Measurements from ENCODE around the gene CELF4.

The CELF4 gene

DNA sequence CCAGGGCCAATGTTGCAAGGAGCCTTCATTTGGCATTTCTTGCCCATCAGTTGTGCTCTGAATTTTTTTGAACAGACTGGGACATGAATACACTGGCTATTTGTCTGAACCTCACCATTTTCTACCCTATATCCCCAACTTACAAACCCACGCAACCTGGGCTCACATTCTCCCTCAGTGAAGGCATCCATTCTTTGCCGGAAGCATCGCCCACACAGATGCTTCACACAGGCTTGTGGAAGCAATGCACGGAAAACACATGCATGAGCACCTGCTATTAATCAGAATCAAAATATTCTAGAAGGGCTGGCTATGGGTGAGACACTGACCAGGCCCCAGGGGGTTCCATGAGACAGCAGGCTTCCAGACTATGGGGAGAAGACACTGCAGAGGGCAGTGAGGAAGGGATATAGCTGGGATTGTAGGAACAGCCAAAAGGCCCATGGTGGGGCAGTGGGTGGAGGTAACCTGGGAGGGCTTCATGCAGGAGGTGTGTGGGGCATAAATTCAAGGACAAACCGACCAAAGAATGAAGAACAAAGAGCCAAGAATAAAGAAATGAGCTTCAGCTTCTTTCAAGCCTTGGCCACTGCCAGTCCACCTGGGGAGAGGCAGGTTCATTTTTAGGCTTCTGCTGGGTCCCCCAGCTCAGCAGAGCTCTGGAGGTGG is 261.5 kb downstream of the CELF4 start:
- DNase-seq: no peak

DNA sequence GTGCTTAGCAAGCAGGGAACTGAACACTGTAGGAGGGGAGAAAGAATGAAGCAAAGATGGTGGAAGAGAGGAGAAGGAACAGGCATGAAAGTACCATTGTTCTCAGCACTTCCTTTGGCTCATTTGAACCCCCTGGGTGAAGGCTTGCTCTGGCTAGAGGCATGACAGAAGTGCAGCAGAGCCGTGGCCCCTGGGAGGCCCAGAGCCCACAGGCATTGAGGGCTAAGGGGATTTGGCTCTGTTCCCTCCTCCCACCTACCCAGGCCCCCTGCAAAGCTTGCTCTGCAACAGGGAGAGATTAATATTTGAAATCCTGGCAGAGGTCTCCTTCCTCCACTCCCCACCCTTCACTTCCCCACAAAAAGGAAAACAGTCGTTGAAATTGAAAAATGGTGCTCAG is 262.6 kb downstream of the CELF4 start:
- DNase-seq: no peak

DNA sequence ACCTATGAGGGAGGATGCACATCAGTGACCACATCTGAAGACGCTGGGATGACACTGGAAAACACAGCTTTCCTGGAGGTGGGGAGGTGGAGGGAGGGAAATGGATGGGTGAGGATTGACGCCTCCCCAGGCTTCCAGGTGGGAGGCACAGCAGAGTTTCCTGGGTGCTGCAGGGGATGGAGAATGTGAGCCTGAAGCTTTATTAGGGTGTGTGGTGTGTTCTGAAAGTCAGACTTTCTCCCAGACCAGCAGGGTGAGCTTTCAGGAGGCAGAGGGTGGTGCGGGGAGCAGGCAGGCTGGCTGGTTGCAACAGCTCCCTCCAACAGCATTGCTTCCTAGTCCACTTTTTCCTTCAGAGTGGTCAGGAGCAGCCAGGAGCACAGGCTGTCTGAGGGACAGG is 263.1 kb downstream of the CELF4 start:
- DNase-seq: no peak

DNA sequence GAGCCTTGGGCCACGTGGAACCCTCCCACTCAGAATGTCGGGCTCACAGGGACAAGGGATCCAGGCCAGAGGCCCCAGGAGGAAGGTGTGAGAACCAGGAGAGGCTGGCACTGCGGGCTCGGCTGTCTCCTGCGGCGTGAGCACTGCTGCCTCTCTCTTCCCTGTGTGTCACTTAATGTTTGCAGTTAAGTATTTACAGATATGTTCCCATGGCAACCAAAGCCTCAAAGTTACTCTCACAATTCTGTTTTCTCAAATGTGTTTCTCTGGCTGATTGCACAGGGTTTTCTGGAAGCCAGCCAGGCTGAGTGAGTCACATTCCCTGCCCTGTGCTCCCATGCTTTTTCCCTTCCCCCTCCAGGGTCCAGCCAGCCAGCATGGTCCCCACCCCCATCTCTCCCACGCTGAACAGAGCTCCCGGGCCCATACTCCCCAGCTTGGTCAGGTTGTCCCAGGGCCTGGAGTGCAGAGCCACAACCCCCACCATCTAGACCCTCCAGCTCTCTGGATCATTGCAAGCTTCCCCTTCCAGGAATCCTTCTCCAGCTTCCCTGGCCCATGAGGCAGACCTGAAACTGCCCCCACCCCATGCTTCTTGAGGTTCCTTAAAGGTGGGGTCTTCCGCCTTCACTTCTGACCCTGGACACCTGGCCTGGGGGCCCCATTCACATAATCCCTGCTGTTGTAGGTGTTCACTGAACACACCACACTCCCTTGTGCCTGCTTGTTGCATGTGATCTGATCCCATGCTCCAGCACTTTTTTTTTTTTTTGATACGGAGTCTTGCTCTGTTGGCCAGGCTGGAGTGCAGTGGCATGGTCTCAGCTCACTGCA is 265.9 kb downstream of the CELF4 start:
- DNase-seq: no peak

DNA sequence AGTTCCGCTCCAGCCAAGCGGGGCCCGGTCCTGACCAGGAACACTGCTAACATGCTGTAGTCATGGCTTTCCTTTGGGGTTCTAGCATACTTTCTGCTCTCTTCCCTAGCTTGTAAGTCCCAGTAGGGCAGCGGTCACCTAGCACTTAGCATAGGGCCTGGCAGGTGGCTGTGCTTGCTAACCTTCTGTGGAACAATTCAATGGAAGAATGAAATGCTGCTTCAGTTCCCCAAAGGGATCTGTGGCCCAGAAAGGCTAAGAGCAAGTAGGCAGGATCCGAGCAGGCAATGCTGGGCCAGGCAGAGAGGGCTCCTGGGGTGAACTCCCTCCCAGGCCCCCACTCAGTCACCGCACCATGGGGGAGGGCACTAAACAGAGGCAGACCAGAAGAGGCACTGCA is 266.8 kb downstream of the CELF4 start:
- no peak for DNase-seq

DNA sequence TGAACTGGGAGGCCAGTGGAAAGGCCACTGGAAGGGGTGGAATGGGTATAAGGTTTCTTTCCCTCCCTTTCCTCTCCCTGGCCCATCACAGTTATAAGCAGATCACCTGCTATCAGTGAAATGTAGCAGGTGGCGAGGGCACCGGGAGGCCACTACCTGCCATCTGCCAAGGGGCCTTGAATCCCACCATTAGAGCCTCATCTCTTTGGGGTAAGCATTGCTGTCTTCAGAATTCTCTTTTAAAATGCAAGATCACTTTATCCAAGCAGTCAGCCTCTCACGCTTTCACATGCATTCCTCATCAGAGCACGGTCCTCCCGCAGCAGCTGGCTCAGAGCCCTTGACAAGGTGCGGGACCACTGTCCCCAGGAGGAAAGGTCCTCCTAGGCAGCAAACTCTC is 268.5 kb downstream of the CELF4 start:
- DNase-seq: no peak

DNA sequence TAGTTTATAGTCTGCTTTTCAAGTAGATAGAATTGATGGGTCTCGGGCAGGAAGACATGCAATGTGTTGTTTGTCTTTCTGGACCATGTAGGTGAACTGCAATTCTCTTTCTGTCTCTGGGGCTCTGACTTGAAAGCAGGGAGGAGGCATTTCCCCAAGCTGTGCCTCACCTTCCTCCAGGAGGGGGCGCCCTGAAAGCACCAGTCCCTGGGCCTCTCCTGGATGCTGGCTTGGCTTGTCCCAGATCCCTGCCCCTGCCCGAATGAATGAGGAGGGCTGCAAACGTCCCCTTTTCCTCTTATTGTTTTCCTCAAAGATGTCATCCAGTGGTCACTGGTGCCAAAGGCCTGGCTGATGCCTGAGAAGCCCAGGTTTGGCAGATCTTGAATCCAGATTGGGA is 270.6 kb downstream of the CELF4 start:
- DNase-seq: no peak

DNA sequence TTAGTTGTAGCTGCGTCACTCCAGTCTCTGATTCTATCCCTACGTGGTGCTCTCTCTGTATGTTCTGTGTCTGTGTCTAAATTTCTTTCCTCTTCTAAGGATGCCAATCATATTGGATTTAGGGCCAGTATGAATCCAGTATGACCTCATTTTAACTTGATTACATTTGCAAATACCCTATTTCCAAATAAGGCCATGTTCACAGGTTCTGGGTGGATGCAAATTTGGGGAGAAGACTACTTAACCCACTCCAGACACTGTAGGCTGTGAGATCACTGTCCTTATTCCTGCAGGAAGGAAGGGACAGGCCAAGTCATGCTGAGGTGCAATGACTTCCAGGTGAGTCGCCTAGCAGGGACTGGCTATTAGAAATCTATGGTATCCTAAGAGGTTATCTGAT is 272.2 kb downstream of the CELF4 start:
- no peak for DNase-seq

DNA sequence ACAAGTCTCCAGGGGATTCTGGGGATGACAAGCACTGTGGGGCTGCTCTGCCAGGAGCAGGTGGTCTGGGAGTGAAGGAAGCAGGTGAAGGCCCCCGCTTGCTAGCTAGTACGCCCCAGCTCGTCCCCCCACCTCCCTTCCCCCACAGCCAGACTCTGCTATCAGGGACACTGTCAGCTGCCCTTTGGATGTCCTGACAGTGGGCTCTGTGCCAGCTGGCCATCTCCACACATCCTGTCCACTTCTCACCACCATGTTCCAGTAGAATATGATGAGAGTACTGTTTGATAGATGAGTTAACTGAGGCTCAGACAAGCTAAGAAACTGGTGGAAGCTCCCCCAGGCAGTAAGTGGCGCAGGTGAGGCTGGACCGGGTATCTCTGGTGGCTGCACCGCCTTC is 276.2 kb downstream of the CELF4 start:
- no peak for DNase-seq

DNA sequence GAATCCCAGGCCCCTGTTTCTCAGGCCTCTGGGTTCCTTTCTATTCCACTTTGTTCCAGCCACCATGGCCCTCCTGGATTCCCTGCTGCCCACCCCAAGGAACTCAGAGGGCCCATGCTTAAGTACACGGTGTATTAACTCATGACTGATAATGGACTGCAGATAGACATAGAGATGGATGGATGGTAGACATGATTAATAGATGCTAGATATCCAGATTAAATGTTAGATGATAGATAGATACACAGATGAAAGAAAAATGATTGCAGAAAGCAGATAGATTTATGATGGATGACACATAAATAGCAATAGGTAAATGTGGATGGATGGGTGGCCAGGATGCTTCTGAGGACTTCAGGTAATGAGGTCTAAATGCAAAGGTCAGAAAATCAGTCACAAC is 278.0 kb downstream of the CELF4 start:
- no peak for DNase-seq

DNA sequence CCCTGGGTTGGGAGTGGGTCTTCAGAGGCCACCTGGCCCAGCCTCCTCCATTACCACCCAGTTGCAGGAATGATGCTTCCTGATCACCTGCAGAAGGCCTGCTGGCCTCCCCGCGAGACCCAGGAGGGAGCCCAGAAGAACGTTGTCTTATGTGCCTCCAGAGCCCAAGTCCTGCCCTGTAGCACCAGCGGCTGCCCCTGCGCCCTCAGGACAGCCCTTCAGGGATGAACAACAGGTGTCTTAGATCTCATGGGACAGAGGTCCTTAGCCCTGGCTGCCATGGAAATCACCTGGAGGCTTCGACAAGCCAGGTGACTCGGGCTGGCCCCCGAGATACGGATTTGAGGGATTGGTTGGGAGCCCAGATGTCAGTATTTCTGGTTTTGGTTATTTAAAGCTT is 278.8 kb downstream of the CELF4 start:
- no peak for DNase-seq

DNA sequence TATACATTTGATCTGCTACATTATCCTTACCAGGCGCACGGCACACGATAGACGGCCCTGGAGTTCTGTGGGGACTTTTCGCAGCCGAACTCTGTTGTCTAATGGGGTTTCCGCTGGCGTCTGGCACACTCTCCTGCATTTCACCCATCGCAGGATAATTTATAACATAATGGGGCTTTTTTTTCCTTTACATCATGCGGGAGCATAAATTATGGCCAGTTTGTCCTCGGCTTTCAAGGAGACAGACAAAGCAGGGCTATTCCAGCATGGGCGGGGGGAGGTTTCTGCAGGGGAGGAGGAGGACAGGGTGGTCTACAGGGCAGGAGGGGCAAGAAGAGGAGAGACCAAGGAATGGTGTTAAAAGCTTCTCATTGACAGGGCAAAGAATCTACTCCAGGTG is 279.8 kb downstream of the CELF4 start:
- no peak for DNase-seq

DNA sequence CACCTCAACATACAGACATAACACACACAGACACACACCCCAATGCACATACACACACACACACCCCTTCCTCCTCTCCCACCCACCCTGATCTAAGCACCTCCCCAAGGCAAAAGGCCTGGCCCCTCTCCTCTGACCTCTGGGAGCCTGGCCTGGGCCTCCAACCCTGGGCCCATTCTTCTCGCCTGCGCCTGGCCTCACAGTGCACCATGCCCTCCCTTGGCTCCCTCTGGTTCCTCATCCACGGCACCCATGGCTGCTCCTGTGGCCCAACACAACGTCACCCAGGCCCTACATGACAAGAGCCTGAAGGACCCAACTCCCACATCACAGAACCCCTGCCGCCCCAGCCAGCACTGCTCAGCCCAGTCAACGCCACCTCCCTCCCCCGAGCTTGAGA is 281.3 kb downstream of the CELF4 start:
- DNase-seq: no peak

DNA sequence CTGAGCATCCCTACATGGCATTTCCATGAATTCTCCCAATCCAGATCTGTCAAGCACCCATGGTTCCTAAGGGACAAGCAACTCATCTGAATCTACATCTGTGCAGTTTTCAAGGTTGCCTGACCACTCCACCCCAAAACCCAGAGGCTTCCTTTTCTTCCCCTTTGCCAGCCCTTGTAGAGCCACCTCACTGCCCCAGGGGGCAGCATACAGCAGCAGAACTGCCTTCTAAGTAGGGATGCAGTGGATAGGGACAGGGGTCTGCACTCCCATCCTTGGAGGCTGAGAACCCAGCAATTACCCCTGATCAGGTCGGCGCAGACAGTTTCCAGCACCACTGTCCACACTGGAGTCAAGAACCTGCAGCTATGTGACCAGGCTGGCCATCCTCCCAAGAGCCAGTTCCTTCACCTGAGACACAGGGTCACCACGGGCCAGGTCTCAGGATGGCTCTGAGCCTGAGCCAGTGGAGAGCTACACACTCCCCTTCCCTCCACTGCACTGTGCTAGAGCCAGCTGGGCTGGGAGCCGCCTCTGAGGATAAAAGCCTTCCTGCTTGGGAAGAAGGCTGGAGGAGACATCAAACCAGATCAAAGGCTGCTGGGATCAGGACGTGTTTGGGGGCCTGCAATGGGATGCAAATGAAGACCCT is 283.1 kb downstream of the CELF4 start:
- no peak for DNase-seq

DNA sequence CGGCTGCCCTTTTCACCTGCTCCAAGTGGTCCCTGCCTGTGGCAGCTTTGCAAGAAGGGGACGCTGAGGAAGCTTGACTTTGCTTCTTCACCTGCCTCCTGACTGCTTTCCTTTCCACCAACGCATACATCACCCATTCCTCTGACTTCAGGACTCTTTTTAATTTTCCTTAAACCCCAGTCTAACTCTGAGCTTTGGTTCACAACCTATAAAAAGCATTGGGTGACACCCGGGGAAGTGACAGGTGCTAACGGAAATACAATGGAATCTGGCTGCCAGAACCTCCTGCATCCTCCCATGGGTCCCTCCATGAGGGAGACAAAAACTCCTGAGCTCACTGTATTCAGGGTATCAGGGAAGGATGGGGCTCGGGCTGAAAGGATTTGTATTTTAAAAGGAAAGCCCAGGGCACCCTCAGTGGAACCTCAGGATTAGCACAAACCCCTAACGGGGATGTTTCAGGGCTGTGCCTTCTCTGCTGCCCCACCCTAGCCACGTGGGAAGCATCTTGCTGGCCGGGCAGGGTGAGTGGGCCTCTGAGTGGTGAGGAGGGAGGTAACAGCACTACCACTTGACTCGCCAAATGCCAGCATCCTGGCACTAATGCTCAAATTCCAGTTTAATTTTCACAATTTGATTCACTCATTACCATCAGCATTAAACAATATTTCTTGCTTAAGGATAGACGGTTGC is 284.8 kb downstream of the CELF4 start:
- no peak for DNase-seq

DNA sequence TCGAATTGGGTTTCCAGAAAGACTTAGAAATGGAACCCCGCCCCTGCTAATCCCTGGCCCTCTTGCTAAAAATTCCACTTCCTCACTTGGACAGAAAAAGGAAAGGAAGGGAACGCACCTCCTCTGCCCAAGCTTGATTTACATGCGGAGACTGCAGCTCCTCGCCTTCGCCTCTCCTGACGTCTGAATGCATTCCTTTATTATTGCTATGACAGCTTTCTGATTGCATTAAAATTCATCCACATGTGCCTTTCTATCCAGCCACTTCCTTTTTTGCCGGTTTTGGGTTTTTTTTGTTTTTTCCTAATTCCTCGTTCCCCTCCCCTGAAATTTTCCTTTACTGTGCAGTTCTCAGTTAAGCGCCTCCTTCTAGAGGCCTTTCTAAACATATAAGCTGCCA is 287.8 kb downstream of the CELF4 start:
- DNase-seq: no peak

DNA sequence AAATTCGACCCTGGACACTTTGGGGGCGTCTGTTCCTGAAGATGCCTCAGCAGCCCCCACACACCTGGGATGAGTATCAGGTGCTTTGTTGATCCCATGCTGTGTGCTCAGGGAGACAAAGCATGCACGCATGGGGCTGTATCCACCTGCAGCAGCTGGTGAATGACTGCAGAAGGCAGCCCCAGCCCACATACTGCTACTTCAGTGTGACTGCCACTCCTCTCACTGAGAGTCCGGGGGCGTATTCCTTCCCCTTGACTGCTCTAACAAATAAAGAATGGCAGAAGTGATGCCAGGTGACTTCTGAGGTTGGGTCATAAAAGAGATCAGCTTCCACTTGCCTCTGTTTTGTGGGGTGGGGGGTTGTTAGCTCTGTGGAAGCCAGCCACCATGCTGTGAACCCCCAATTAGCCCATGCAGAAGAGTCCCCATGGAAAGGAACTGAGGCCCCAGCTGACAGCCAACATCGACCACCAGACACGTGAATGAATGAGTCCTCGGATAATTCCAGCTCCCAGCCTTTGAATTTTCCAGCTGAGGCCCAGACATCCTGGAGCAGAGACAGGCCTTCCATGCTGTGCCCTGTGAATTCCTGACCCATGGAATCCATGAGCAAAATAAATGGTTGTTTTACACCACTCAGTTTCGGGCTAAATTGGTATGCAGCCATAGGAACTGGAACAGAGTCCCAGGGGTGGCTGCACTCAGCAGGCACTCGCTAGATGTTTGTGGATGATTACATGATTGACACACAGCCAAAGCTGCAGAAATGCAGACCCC is 289.3 kb downstream of the CELF4 start:
- no peak for DNase-seq

DNA sequence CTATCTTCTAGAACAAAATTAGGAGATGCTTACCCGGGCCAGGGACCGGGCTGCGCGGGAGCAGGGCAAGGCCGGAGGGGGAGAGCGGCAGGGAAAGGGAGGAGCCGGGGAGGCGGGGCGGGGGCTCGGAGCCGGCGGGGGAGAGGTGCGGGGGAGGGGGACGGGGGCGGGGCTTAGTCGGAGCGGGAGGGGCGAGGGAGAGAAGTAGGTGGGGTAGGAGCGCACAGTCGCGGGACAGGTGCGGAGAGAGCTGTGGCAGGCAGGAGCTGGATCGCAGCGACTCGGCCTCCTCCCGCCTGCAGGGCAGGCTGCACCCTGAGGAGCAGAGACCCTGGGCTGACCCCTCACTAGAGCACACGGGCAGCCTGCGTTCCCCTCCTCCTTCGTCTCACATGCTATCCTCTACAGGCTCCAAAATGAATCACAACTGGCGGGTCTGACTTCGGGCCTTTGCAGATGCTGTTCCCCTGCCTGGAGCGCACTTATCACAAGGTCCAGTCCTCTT is 290.3 kb downstream of the CELF4 start:
- no peak for DNase-seq

DNA sequence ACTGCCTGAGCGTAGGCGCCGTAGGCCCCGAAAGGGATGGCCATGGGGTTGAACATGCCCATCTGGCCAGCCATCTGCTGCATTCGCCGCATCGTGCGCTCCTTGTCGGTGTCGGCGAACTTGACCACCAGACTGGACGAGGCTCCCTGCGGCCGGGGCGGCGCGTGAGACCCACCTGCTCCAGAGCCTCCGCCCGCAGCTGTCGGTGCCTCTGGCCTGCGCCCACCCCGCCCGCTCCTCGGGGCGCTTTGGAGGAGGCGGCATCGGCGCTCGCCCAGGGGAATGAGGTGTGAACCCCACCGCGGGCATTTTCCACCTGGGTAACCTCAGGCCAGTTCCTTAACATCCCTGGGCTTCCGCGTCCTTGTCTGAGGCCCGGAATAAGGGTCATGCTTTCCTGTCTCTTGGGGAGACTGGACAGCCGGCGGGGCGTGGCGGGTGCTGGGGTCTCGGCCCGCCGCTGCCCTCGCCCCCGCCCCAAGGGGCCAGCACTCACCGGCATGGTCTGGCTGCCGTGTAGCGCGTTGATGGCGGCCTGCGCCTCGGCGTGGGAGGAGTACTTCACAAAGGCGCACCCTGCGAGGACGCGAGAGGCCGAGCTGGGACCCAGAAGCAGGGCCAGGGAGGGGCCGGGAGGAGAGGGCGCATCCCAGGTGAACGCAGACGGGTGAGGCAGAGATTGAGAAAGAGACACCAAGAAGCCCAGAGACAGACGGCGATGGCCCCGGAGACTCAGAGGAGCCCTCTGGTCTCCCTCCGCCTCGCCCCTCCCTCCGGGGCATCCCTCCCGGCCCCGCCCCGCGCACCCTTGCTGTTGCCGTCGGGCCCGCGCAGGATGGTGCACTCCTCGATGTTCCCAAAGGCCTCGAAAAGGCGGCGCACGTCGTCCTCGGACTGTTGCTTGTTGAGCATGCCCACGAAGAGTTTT is 291.0 kb downstream of the CELF4 start:
- DNase-seq: no peak

DNA sequence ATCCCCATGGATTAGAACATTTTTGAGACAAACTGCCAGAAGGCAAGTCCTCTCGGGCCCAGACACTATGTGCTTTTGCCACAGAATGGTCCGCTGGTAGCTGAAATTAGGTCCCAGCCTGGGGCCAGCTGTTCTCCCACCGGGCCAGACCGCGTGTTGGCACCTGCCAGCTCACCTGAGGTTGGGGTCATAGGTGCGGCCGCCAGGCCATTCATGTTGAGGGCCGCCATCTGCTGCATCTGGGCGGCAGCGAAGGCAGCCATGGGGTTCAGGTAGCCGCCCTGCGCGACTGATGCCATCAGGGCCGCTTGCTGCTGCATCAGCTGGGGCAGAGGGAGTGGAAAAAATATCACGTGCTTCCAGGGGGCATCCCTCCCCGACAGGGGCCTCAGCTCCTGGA is 292.8 kb downstream of the CELF4 start:
- no peak for DNase-seq

DNA sequence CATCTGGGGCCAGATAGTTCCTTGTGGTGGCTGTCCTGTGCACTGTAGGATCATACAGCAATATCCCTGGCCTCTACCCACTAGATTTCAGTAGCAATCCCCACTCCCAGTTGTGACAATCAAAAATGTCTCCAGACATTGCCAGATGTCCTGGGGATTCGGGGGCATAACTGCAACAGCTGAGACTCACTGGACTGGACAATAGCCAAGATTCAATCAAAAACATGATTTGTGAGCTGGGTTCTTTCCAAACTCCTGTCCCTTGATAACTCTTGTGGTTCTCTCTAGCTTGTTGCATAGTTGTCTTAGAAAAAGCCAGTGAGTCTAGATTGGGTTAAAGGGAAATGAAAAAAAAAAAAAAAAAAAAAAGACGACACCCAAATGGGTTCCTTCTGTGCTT is 293.4 kb downstream of the CELF4 start:
- no peak for DNase-seq

All from stimulated activated CD4-positive, alpha-beta T cell treated with anti-CD3 and anti-CD28 coated beads, Interleukin-4, amount 100 ng/mL, for 1 hour (primary cell).